Progenitor cell of endocrine pancreas (in vitro differentiated cells): ENCODE data around the gene PFN2. TPM values are rescaled to one million over a fixed set of nuclear protein-coding genes. Genes with fewer than 3 reads are reported as not detected.
A peak's percentile ranks its signal among the peaks of the same experiment; 100 is the strongest.

Experiments
- DNase-seq: peaks from one replicate; pipeline ENCODE4 v3.0.0; 2021; ENCODE audit warnings: low spot score; ENCODE audit not compliant: unreplicated experiment
- H3K27ac Mint-ChIP-seq: 2 replicates; pipeline ENCODE4 v1.8.0; 2021; ENCODE audit warnings: mild to moderate bottlenecking, moderate library complexity, mixed read lengths
- H3K27me3 Mint-ChIP-seq: 2 replicates; pipeline ENCODE4 v1.8.0; 2021; ENCODE audit warnings: mixed read lengths
- H3K36me3 Mint-ChIP-seq: 2 replicates; pipeline ENCODE4 v1.8.0; 2022; ENCODE audit warnings: mixed read lengths; ENCODE audit not compliant: insufficient read depth
- H3K4me1 Mint-ChIP-seq: 2 replicates; pipeline ENCODE4 v1.8.0; 2021; ENCODE audit warnings: low read depth, mixed read lengths
- H3K4me3 Mint-ChIP-seq: 2 replicates; pipeline ENCODE4 v1.8.0; 2021; ENCODE audit warnings: low read depth, mild to moderate bottlenecking, moderate library complexity, mixed read lengths
- H3K9me3 Mint-ChIP-seq: 2 replicates; pipeline ENCODE4 v1.8.0; 2021; ENCODE audit warnings: low read depth, mixed read lengths
- total RNA-seq: library from RNA; stranded (reverse); gene quantifications from 2 replicates; pipeline ENCODE4 v1.2.1, GENCODE V29; 2021
- TF ChIP-seq, protein P1 (sequence below): fragments of 200-600 bp; sonication (generic); IDR thresholded peaks from one replicate; pipeline ENCODE4 v1.5.0; 2021; ENCODE audit warnings: antibody characterized with exemption, mild to moderate bottlenecking; ENCODE audit not compliant: unreplicated experiment

PFN2 gene
- total RNA-seq, 1 donor from 2014 or later, result 233 TPM

DNA sequence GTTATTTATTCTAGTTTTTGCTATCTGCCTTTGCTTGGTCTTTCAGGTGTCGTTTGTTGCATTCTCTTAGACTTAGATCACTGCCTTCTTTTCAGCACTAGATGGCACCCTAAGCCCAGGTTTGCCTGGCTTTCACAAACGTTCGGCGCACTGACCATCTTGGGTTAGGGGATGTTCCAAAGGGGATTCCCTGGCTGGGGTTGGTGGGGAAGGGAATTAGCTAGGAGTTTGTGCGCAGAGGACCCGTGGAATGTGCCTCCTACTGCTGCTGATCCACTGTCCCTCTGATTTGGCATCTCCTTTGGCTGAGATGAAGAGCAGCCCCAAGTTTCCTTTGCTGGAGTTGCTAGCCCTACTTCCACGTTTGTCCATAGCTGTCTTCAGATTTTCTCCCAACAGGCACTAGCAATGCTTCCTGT, 33.9 kb downstream of the PFN2 start:
- Mint-ChIP-seq H3K36me3 (peaks cover 14% of the 10 kb centered on the region), H3K4me3 (no peak overlapping the region), H3K4me1 (no peaks in the 10 kb centered on the region), H3K27me3 (no peaks in the 10 kb centered on the region), H3K9me3 (peaks cover 7% of the 10 kb centered on the region), H3K27ac (no peak overlapping the region)
- TF ChIP-seq, protein P1, sequence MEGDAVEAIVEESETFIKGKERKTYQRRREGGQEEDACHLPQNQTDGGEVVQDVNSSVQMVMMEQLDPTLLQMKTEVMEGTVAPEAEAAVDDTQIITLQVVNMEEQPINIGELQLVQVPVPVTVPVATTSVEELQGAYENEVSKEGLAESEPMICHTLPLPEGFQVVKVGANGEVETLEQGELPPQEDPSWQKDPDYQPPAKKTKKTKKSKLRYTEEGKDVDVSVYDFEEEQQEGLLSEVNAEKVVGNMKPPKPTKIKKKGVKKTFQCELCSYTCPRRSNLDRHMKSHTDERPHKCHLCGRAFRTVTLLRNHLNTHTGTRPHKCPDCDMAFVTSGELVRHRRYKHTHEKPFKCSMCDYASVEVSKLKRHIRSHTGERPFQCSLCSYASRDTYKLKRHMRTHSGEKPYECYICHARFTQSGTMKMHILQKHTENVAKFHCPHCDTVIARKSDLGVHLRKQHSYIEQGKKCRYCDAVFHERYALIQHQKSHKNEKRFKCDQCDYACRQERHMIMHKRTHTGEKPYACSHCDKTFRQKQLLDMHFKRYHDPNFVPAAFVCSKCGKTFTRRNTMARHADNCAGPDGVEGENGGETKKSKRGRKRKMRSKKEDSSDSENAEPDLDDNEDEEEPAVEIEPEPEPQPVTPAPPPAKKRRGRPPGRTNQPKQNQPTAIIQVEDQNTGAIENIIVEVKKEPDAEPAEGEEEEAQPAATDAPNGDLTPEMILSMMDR, result peak; percentile 82
- peak; percentile 36 for DNase-seq

GRCh38 chr3:149934524-149934923, 36.2 kb downstream of the PFN2 start:
- Mint-ChIP-seq H3K27me3 (no peaks in the 10 kb centered on the region), H3K36me3 (peaks cover 24% of the 10 kb centered on the region), H3K9me3 (peaks cover 12% of the 10 kb centered on the region), H3K4me1 (no peaks in the 10 kb centered on the region), H3K4me3 (no peak overlapping the region), H3K27ac (no peak overlapping the region)
- DNase-seq, result no peak
- TF ChIP-seq, protein P1, result no peak

- H3K27ac Mint-ChIP-seq, result no peak overlapping the region
- no peaks in the 10 kb centered on the region for H3K4me1 Mint-ChIP-seq
- H3K36me3 Mint-ChIP-seq, result peaks cover 28% of the 10 kb centered on the region
- H3K4me3 Mint-ChIP-seq, result no peak overlapping the region
- TF ChIP-seq, protein P1, result no peak
- H3K9me3 Mint-ChIP-seq, result peaks cover 12% of the 10 kb centered on the region
- DNase-seq, result no peak
- no peaks in the 10 kb centered on the region for H3K27me3 Mint-ChIP-seq
Observed at GRCh38 chr3:149933858-149934257, 36.8 kb downstream of the PFN2 start.

DNA sequence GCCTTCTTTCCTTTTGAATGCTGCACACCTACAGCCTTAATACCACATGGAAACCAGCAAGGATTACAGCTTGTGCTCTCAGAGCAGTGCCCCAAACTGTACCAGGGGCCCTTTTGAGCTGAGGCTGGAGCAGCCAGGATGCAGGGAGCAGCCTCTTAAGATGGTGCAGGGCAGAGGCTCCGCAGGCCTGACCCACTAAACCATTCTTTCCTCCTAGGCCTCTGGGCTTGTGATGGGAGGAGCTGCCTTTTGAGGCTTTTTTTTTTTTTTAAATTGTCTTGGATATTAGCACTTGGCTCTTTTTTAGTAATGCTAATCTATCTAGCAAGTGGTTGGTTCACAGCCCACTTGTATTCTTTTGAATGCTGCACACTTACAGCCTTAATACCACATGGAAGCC, 37.7 kb downstream of the PFN2 start:
- TF ChIP-seq, protein P1, result no peak
- no peaks in the 10 kb centered on the region for H3K4me1 Mint-ChIP-seq
- DNase-seq, result no peak
- no peaks in the 10 kb centered on the region for H3K27me3 Mint-ChIP-seq
- no peak overlapping the region for H3K4me3 Mint-ChIP-seq
- peaks cover 15% of the 10 kb centered on the region for H3K9me3 Mint-ChIP-seq
- H3K27ac Mint-ChIP-seq, result no peak overlapping the region
- peaks cover 32% of the 10 kb centered on the region for H3K36me3 Mint-ChIP-seq

- Mint-ChIP-seq H3K4me1 (no peaks in the 10 kb centered on the region), H3K27ac (no peak overlapping the region), H3K9me3 (no peaks in the 10 kb centered on the region), H3K4me3 (no peak overlapping the region), H3K36me3 (peaks cover 8% of the 10 kb centered on the region), H3K27me3 (no peaks in the 10 kb centered on the region)
- DNase-seq, result no peak
- TF ChIP-seq, protein P1, result no peak
Observed at GRCh38 chr3:149920119-149920518, 50.6 kb downstream of the PFN2 start.
